Esophagus (tissue), 2 donors: ENCODE results near the gene PCNA. TPM values are rescaled to one million over a fixed set of nuclear protein-coding genes. Genes with fewer than 3 reads are reported as not detected.
"Not testable (repeated sequence)": the region's sequence is repeated elsewhere in the genome, so short reads cannot be mapped to it uniquely, and the experiment has no call there.

Experiments
- H3K27ac ChIP-seq, 2 donors: one replicate each; pipeline ENCODE4 v1.5.1; 2013; ENCODE audit warnings: low read depth in 2 of 2, mild to moderate bottlenecking in 2 of 2, inconsistent platforms in 1 of 2, low read length in 1 of 2, moderate library complexity in 1 of 2
- H3K27me3 ChIP-seq, 2 donors: one replicate each; pipeline ENCODE4 v1.6.1; 2013; ENCODE audit warnings: low read length in 2 of 2, control low read depth in 1 of 2, mild to moderate bottlenecking in 1 of 2; ENCODE audit not compliant: insufficient read depth in 2 of 2, control insufficient read depth in 1 of 2
- H3K36me3 ChIP-seq, 2 donors: one replicate each; pipeline ENCODE4 v1.6.1; 2013; ENCODE audit warnings: low read length in 1 of 2; ENCODE audit not compliant: control insufficient read depth in 2 of 2, insufficient read depth in 2 of 2
- H3K4me1 ChIP-seq, 2 donors: one replicate each; pipeline ENCODE4 v1.6.1; 2013; ENCODE audit warnings: low read length in 1 of 2; ENCODE audit not compliant: control insufficient read depth in 2 of 2, insufficient read depth in 2 of 2
- H3K4me3 ChIP-seq, 2 donors: one replicate each; pipeline ENCODE4 v1.5.1; 2013; ENCODE audit warnings: low read length in 2 of 2, mild to moderate bottlenecking in 2 of 2, low read depth in 1 of 2, moderate library complexity in 1 of 2
- H3K9me3 ChIP-seq, 2 donors: one replicate each; pipeline ENCODE4 v1.6.1; 2013; ENCODE audit warnings: mild to moderate bottlenecking in 2 of 2, low read depth in 1 of 2, low read length in 1 of 2, moderate library complexity in 1 of 2; ENCODE audit not compliant: control insufficient read depth in 2 of 2, insufficient read depth in 1 of 2
- WGBS, 2 donors: extraction: QIAGEN DNeasy Blood & Tissue Kit; methylation state at CpG; one replicate each; pipeline ENCODE4 v1.1.7; 2013; 5-methylcytosine and 5-hydroxymethylcytosine counted together
- polyA plus RNA-seq, 2 donors: library from polyadenylated mRNA; stranded (reverse); fragments of 200-250 nt; gene quantifications; one replicate each; pipeline ENCODE4 v1.2.3, GENCODE V29; 2013
- donor health status: healthy with polysubstance abuse.
- donor health status: Bipolar disorder and iron deficiency.

The PCNA gene
- polyA plus RNA-seq, 2 donors = 61.2 to 143 TPM

GRCh38 chr20:5072756-5073659 lies 46.8 kb downstream of the PCNA start:
- Histone ChIP-seq H3K4me1 (peaks cover 0 to 2% of the 10 kb centered on the region in 2 donors), H3K9me3 (no peaks in the 10 kb centered on the region), H3K36me3 (no peaks in the 10 kb centered on the region), H3K4me3 (no peak overlapping the region), H3K27ac (peak overlapping the region in 1 of 2 donors; percentile 74), H3K27me3 (no peaks in the 10 kb centered on the region)
- WGBS, 2 donors = 52 to 59% methylated on average over 8 of the region's 8 CpGs

- WGBS, 2 donors = 94 to 98% methylated on average over 4 of the region's 4 CpGs
- not testable (repeated sequence) for H3K36me3 ChIP-seq, H3K4me1 ChIP-seq, H3K9me3 ChIP-seq, H3K27ac ChIP-seq, H3K4me3 ChIP-seq, H3K27me3 ChIP-seq
Measured at GRCh38 chr20:5071942-5072341, 47.8 kb downstream of the PCNA start.

GRCh38 chr20:5070570-5070969 lies 49.2 kb downstream of the PCNA start:
- WGBS, 2 donors = 92 to 97% methylated on average over 4 of the region's 4 CpGs
- Histone ChIP-seq H3K36me3 (no peaks in the 10 kb centered on the region), H3K4me3 (no peak overlapping the region), H3K27me3 (no peaks in the 10 kb centered on the region), H3K27ac (no peak overlapping the region), H3K9me3 (no peaks in the 10 kb centered on the region), H3K4me1 (peaks cover 0 to 2% of the 10 kb centered on the region in 2 donors)

GRCh38 chr20:5070081-5070480 lies 49.7 kb downstream of the PCNA start:
- H3K4me3 ChIP-seq = no peak overlapping the region
- no peaks in the 10 kb centered on the region for H3K36me3 ChIP-seq
- H3K27ac ChIP-seq = no peak overlapping the region
- 94 to 96% methylated on average over 7 of the region's 7 CpGs for WGBS, 2 donors
- H3K27me3 ChIP-seq = no peaks in the 10 kb centered on the region
- H3K4me1 ChIP-seq = peaks cover 0 to 2% of the 10 kb centered on the region in 2 donors
- H3K9me3 ChIP-seq = no peaks in the 10 kb centered on the region

GRCh38 chr20:5069141-5069806 lies 50.5 kb downstream of the PCNA start:
- WGBS, 2 donors = 82 to 89% methylated on average over 8 of the region's 8 CpGs
- Histone ChIP-seq H3K4me1 (peaks cover 0 to 2% of the 10 kb centered on the region in 2 donors), H3K27me3 (no peaks in the 10 kb centered on the region), H3K36me3 (no peaks in the 10 kb centered on the region), H3K4me3 (no peak overlapping the region), H3K27ac (no peak overlapping the region), H3K9me3 (no peaks in the 10 kb centered on the region)

GRCh38 chr20:5067877-5068645 lies 51.7 kb downstream of the PCNA start:
- H3K4me3 ChIP-seq = no peak overlapping the region
- H3K27me3 ChIP-seq = no peaks in the 10 kb centered on the region
- no peaks in the 10 kb centered on the region for H3K36me3 ChIP-seq
- no peaks in the 10 kb centered on the region for H3K9me3 ChIP-seq
- WGBS, 2 donors = 80 to 92% methylated on average over 9 of the region's 9 CpGs
- H3K27ac ChIP-seq = no peak overlapping the region
- no peaks in the 10 kb centered on the region for H3K4me1 ChIP-seq

- no peaks in the 10 kb centered on the region for H3K36me3 ChIP-seq
- H3K27ac ChIP-seq = no peak overlapping the region
- no peaks in the 10 kb centered on the region for H3K27me3 ChIP-seq
- WGBS, 2 donors = 84 to 87% methylated on average over 10 of the region's 10 CpGs
- H3K9me3 ChIP-seq = no peaks in the 10 kb centered on the region
- H3K4me1 ChIP-seq = no peaks in the 10 kb centered on the region
- no peak overlapping the region for H3K4me3 ChIP-seq
Measured at GRCh38 chr20:5065879-5066383, 53.8 kb downstream of the PCNA start.

- Histone ChIP-seq H3K4me3 (no peak overlapping the region), H3K27ac (no peak overlapping the region), H3K36me3 (no peaks in the 10 kb centered on the region), H3K4me1 (no peaks in the 10 kb centered on the region), H3K9me3 (no peaks in the 10 kb centered on the region), H3K27me3 (no peaks in the 10 kb centered on the region)
- WGBS, 2 donors = 88 to 90% methylated on average over 7 of the region's 7 CpGs
Measured at GRCh38 chr20:5065166-5065878, 54.4 kb downstream of the PCNA start.
